Activated T-cell treated with anti-CD3 and anti-CD28 coated beads for 48 hours (primary cell): Measurements from ENCODE around the gene BAAT.
"Not testable (repeated sequence)": the region's sequence is repeated elsewhere in the genome, so short reads cannot be mapped to it uniquely, and the experiment has no call there.

Source experiments
- DNase-seq: peaks from one replicate; pipeline ENCODE4 v3.0.0-alpha.2; 2020; ENCODE audit warnings: low read depth

Gene BAAT

GRCh38 chr9:101360647-101361046 is 24.2 kb downstream of the BAAT start:
- no peak for DNase-seq

GRCh38 chr9:101359679-101360078 is 25.1 kb downstream of the BAAT start:
- DNase-seq: no peak

- DNase-seq: no peak
Measured at GRCh38 chr9:101356619-101357018, 28.2 kb downstream of the BAAT start.

GRCh38 chr9:101354765-101355708 is 29.8 kb downstream of the BAAT start:
- no peak for DNase-seq

GRCh38 chr9:101354143-101354764 is 30.6 kb downstream of the BAAT start:
- no peak for DNase-seq

- no peak for DNase-seq
Measured at GRCh38 chr9:101353683-101354082, 31.1 kb downstream of the BAAT start.

- no peak for DNase-seq
Measured at GRCh38 chr9:101352892-101353463, 31.8 kb downstream of the BAAT start.

- DNase-seq: no peak
Measured at GRCh38 chr9:101350285-101350684, 34.5 kb downstream of the BAAT start.

- DNase-seq: no peak
Measured at GRCh38 chr9:101342595-101342994, 42.2 kb downstream of the BAAT start.

- no peak for DNase-seq
Measured at GRCh38 chr9:101341958-101342357, 42.8 kb downstream of the BAAT start.

- DNase-seq: no peak
Measured at GRCh38 chr9:101337237-101337636, 47.6 kb downstream of the BAAT start.

GRCh38 chr9:101336091-101336490 is 48.7 kb downstream of the BAAT start:
- DNase-seq: no peak

GRCh38 chr9:101333926-101334702 is 50.7 kb downstream of the BAAT start:
- DNase-seq: no peak

GRCh38 chr9:101333490-101333889 is 51.3 kb downstream of the BAAT start:
- DNase-seq: no peak

GRCh38 chr9:101332362-101332761 is 52.4 kb downstream of the BAAT start:
- no peak for DNase-seq

- not testable (repeated sequence) for DNase-seq
Measured at GRCh38 chr9:101327422-101327909, 57.3 kb downstream of the BAAT start.

GRCh38 chr9:101326501-101326900 is 58.3 kb downstream of the BAAT start:
- DNase-seq: no peak

GRCh38 chr9:101326035-101326434 is 58.8 kb downstream of the BAAT start:
- no peak for DNase-seq

GRCh38 chr9:101325053-101325452 is 59.8 kb downstream of the BAAT start:
- no peak for DNase-seq

GRCh38 chr9:101324245-101324804 is 60.5 kb downstream of the BAAT start:
- no peak for DNase-seq

- no peak for DNase-seq
Measured at GRCh38 chr9:101323129-101323528, 61.7 kb downstream of the BAAT start.

GRCh38 chr9:101317735-101318134 is 67.1 kb downstream of the BAAT start:
- DNase-seq: no peak
